CD14-positive monocyte (primary cell): ENCODE results near the gene FHL5. TPM values are rescaled to one million over a fixed set of nuclear protein-coding genes. Genes with fewer than 3 reads are reported as not detected.

Source experiments
- DNase-seq, 3 donors: peaks; one replicate each; pipeline ENCODE4 v3.0.0-alpha.2; 2011 to 2022
- H2AFZ ChIP-seq: 2 replicates; pipeline ENCODE4 v1.6.0; 2012; ENCODE audit warnings: mild to moderate bottlenecking, low read depth, low read length, inconsistent platforms; ENCODE audit not compliant: insufficient read depth, poor library complexity, severe bottlenecking
- H3K27ac ChIP-seq, 2 donors: 1 replicate in 1 of 2; 2 replicates in 1 of 2; pipeline ENCODE4 v1.5.1; 2012 to 2013; ENCODE audit warnings: low read length in 2 of 2, control low read depth in 1 of 2, inconsistent platforms in 1 of 2, low read depth in 1 of 2, mild to moderate bottlenecking in 1 of 2
- H3K27me3 ChIP-seq, 2 donors: one replicate each; pipeline versions ENCODE4 v1.6.0 to v1.6.1; 2011 to 2013; ENCODE audit warnings: low read length in 2 of 2; ENCODE audit not compliant: control insufficient read depth in 2 of 2, insufficient read depth in 2 of 2
- H3K36me3 ChIP-seq, 2 donors: replicated peaks in 1 of 2; 1 replicate in 1 of 2; 2 replicates in 1 of 2; pipeline versions ENCODE4 v1.5.1 to v1.6.1; 2012 to 2013; ENCODE audit warnings: low read length in 2 of 2, control low read depth in 1 of 2, inconsistent platforms in 1 of 2, mild to moderate bottlenecking in 1 of 2; ENCODE audit not compliant: insufficient read depth in 2 of 2, control insufficient read depth in 1 of 2
- H3K4me1 ChIP-seq, 2 donors: 1 replicate in 1 of 2; 2 replicates in 1 of 2; pipeline versions ENCODE4 v1.5.1 to v1.6.1; 2012 to 2013; ENCODE audit warnings: low read length in 2 of 2, control low read depth in 1 of 2, inconsistent platforms in 1 of 2, mild to moderate bottlenecking in 1 of 2, moderate library complexity in 1 of 2; ENCODE audit not compliant: insufficient read depth in 2 of 2, control insufficient read depth in 1 of 2
- H3K4me2 ChIP-seq: replicated peaks from 2 replicates; pipeline ENCODE3; 2012; ENCODE audit warnings: low read length, moderate library complexity, mild to moderate bottlenecking; ENCODE audit not compliant: poor library complexity, severe bottlenecking; ENCODE audit errors: extremely low read depth
- H3K4me3 ChIP-seq, 3 experiments: fragments of 200-600 bp in 1 of 3; sonication (generic) in 1 of 3; replicated peaks in 1 of 3; 1 replicate in 2 of 3; 2 replicates in 1 of 3; pipeline ENCODE4 v1.5.1; 2011 to 2013; ENCODE audit warnings: low read length in 3 of 3, mild to moderate bottlenecking in 3 of 3, control low read depth in 2 of 3, low read depth in 2 of 3, inconsistent platforms in 1 of 3, moderate library complexity in 1 of 3
- H3K79me2 ChIP-seq: 2 replicates; pipeline ENCODE4 v1.6.0; 2012; ENCODE audit warnings: mild to moderate bottlenecking, control low read depth, inconsistent platforms, low read length, moderate library complexity; ENCODE audit not compliant: insufficient read depth
- H3K9ac ChIP-seq: 2 replicates; pipeline ENCODE4 v1.6.0; 2017; ENCODE audit warnings: low read length, mild to moderate bottlenecking; ENCODE audit not compliant: insufficient read depth, poor library complexity, severe bottlenecking
- H3K9me3 ChIP-seq, 2 donors: replicated peaks in 1 of 2; 1 replicate in 1 of 2; 2 replicates in 1 of 2; pipeline versions ENCODE4 v1.5.1 to v1.6.1; 2012 to 2013; ENCODE audit warnings: low read length in 2 of 2, control low read depth in 1 of 2; ENCODE audit not compliant: control insufficient read depth in 1 of 2, insufficient read depth in 1 of 2
- H4K20me1 ChIP-seq: 2 replicates; pipeline ENCODE4 v1.6.0; 2012; ENCODE audit warnings: mild to moderate bottlenecking, low read length, control low read depth, moderate library complexity; ENCODE audit not compliant: insufficient read depth
- H3K27ac Mint-ChIP-seq, 7 donors: one replicate each; pipeline ENCODE4 v1.8.0; 2020; ENCODE audit warnings: mild to moderate bottlenecking in 7 of 7, mixed read lengths in 7 of 7, moderate library complexity in 6 of 7, inconsistent platforms in 2 of 7
- H3K27me3 Mint-ChIP-seq, 3 donors: one replicate each; pipeline ENCODE4 v1.8.0; 2021 to 2022; ENCODE audit warnings: low read depth in 3 of 3, mild to moderate bottlenecking in 3 of 3, mixed read lengths in 3 of 3, moderate library complexity in 3 of 3, inconsistent platforms in 1 of 3
- H3K36me3 Mint-ChIP-seq, 2 donors: one replicate each; pipeline ENCODE4 v1.8.0; 2020; ENCODE audit warnings: mixed read lengths in 2 of 2, inconsistent platforms in 1 of 2, mild to moderate bottlenecking in 1 of 2
- H3K4me1 Mint-ChIP-seq: one replicate; pipeline ENCODE4 v1.8.0; 2020; ENCODE audit warnings: mild to moderate bottlenecking, mixed read lengths
- H3K4me3 Mint-ChIP-seq, 2 donors: one replicate each; pipeline ENCODE4 v1.8.0; 2020; ENCODE audit warnings: mild to moderate bottlenecking in 2 of 2, mixed read lengths in 2 of 2, moderate library complexity in 1 of 2
- H3K9me3 Mint-ChIP-seq, 7 donors: one replicate each; pipeline ENCODE4 v1.8.0; 2020 to 2022; ENCODE audit warnings: mixed read lengths in 7 of 7, mild to moderate bottlenecking in 6 of 7, moderate library complexity in 6 of 7, inconsistent platforms in 2 of 7
- CTCF ChIP-seq: fragments of 200-600 bp; IDR thresholded peaks from one replicate; pipeline ENCODE4 v1.8.0; 2022; ENCODE audit warnings: antibody characterized with exemption, mild to moderate bottlenecking
- WGBS: methylation state at CpG from one replicate; pipeline ENCODE4 v1.1.5; 2013; ENCODE audit warnings: missing lambda C conversion rate; ENCODE audit not compliant: insufficient coverage; 5-methylcytosine and 5-hydroxymethylcytosine counted together
- intact Hi-C, 2 donors: fragments of 100-400 bp; cut with micrococcal nuclease; formaldehyde crosslinking; loops; one replicate each; pipeline versions ENCODE4 v1.15.0 to v1.15.1; 2023
- polyA plus RNA-seq, 3 donors: library from polyadenylated mRNA; depleted of rRNA in 1 of 3; unstranded in 2 of 3; stranded (reverse) in 1 of 3; fragments of 300-500 nt in 2 of 3; fragments of >200 nt in 1 of 3; fragmentation: Illumina TruSeq in 2 of 3; gene quantifications; 1 replicate in 2 of 3; 2 replicates in 1 of 3; pipeline ENCODE4 v1.2.3, GENCODE V29; 2012 to 2021

FHL5 gene
- polyA plus RNA-seq, 3 donors = not detected

- no peak for TF ChIP-seq CTCF
- intact Hi-C loops = no loop called here
- Histone ChIP-seq H3K4me2 (no peak overlapping the region), H3K79me2 (no peaks in the 10 kb centered on the region), H3K9me3 (no peaks in the 10 kb centered on the region), H3K27ac (no peak overlapping the region), H3K36me3 (no peaks in the 10 kb centered on the region), H2AFZ (no peak overlapping the region), H3K27me3 (no peaks in the 10 kb centered on the region), H3K4me1 (no peaks in the 10 kb centered on the region), H4K20me1 (no peaks in the 10 kb centered on the region), H3K4me3 (no peak overlapping the region), H3K9ac (no peak overlapping the region)
- WGBS = 0% methylated on average over 1 of the region's 3 CpGs
- H3K27me3 Mint-ChIP-seq = peaks cover 3 to 5% (median 5%) of the 10 kb centered on the region in 3 donors
- H3K36me3 Mint-ChIP-seq = no peaks in the 10 kb centered on the region
- no peaks in the 10 kb centered on the region for H3K4me1 Mint-ChIP-seq
- H3K4me3 Mint-ChIP-seq = no peak overlapping the region
- DNase-seq = no peak
- H3K9me3 Mint-ChIP-seq = no peaks in the 10 kb centered on the region
- H3K27ac Mint-ChIP-seq = no peak overlapping the region
Observed at GRCh38 chr6:96624957-96625356, 62.0 kb downstream of the FHL5 start.

GRCh38 chr6:96626759-96627364 lies 63.9 kb downstream of the FHL5 start:
- Histone ChIP-seq H3K27me3 (no peaks in the 10 kb centered on the region), H3K36me3 (no peaks in the 10 kb centered on the region), H3K4me1 (no peaks in the 10 kb centered on the region), H4K20me1 (no peaks in the 10 kb centered on the region), H3K4me3 (no peak overlapping the region), H3K9ac (no peak overlapping the region), H3K79me2 (no peaks in the 10 kb centered on the region), H3K4me2 (no peak overlapping the region), H3K9me3 (no peaks in the 10 kb centered on the region), H2AFZ (no peak overlapping the region), H3K27ac (no peak overlapping the region)
- Mint-ChIP-seq H3K27me3 (peaks cover 2 to 5% (median 3%) of the 10 kb centered on the region in 3 donors), H3K9me3 (no peaks in the 10 kb centered on the region), H3K36me3 (no peaks in the 10 kb centered on the region), H3K4me1 (no peaks in the 10 kb centered on the region), H3K27ac (no peak overlapping the region), H3K4me3 (no peak overlapping the region)
- no peak for TF ChIP-seq CTCF
- no peak for DNase-seq
- WGBS = no CpG with 5 or more reads among the region's 2 CpGs
- intact Hi-C loops = no loop called here
